NB4 (cell line): Measurements from ENCODE around the gene IRS2.

Experiments used
- DNase-seq: peaks from one replicate; pipeline ENCODE4 v3.0.0; 2010; ENCODE audit warnings: low read depth
- H3K4me3 ChIP-seq: one replicate; pipeline ENCODE4 v1.5.1; 2011; ENCODE audit warnings: mild to moderate bottlenecking, low read depth, low read length, moderate library complexity
- MYC ChIP-seq: IDR thresholded peaks from 2 replicates; pipeline ENCODE4 v1.6.1; 2011; ENCODE audit warnings: low read depth, low read length
- POLR2A ChIP-seq: IDR thresholded peaks from 2 replicates; pipeline ENCODE4 v1.6.1; 2011; ENCODE audit warnings: mild to moderate bottlenecking; ENCODE audit not compliant: insufficient read length; ENCODE audit errors: extremely low read depth
- TF ChIP-seq, protein P1 (sequence below): IDR thresholded peaks from one replicate; pipeline ENCODE4 v1.5.1; 2012; ENCODE audit warnings: low read depth, low read length
- TF ChIP-seq, protein P2 (sequence below): IDR thresholded peaks from 2 replicates; pipeline ENCODE4 v1.6.1; 2011; ENCODE audit warnings: low read depth, low read length

Gene IRS2

DNA sequence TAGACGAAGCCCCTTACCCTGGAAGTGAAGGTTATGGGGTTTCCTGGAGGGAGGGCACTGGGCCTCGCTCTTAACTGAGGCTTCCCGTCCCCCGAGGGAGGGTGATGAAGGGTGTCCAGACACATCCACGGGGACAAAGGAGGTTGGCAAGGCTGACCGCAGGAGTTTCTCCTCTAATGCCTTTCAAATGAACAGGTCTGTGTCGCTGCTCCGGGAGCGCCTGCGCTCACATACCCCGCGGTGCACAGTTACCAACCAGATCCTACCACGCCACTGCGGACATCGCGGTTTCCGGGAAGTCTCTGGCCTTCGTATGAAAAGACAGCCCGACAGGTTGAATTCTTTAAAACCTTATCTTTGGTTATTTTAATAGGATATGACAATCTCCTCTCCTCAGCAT is 41.3 kb downstream of the IRS2 start:
- TF ChIP-seq, protein P1, sequence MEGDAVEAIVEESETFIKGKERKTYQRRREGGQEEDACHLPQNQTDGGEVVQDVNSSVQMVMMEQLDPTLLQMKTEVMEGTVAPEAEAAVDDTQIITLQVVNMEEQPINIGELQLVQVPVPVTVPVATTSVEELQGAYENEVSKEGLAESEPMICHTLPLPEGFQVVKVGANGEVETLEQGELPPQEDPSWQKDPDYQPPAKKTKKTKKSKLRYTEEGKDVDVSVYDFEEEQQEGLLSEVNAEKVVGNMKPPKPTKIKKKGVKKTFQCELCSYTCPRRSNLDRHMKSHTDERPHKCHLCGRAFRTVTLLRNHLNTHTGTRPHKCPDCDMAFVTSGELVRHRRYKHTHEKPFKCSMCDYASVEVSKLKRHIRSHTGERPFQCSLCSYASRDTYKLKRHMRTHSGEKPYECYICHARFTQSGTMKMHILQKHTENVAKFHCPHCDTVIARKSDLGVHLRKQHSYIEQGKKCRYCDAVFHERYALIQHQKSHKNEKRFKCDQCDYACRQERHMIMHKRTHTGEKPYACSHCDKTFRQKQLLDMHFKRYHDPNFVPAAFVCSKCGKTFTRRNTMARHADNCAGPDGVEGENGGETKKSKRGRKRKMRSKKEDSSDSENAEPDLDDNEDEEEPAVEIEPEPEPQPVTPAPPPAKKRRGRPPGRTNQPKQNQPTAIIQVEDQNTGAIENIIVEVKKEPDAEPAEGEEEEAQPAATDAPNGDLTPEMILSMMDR = no peak
- TF ChIP-seq, protein P2, sequence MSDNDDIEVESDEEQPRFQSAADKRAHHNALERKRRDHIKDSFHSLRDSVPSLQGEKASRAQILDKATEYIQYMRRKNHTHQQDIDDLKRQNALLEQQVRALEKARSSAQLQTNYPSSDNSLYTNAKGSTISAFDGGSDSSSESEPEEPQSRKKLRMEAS = no peak
- TF ChIP-seq MYC (no peak), POLR2A (no peak)
- H3K4me3 ChIP-seq = no peak overlapping the region

DNA sequence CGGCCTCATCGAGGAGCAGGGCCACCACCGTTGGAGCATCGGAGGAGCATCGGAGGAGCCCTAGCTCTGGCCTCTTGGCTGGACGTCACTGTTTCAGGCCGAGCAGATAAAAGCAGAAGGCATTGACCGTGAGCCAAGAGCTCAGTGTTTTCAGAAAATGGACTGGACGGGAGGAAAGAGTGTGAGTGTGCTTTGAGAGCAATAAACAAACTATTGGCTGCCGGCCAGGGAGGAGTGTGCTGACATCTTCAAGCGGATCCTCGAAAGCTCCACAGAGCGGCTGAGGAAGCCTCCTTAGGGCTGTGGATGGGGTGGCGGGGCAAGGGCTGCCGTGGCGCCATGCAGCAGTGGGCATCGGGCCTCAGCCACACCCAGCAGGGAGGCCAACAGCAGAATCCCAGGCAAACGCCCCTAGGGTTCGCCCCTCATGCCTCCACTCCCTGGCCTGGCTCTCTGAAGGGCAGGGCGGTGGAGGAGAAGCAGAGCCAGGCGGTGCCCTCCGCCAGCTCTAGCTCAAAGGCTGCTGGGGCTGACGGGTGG is 41.8 kb downstream of the IRS2 start:
- TF ChIP-seq POLR2A (no peak), MYC (no peak)
- TF ChIP-seq, protein P1 = no peak
- TF ChIP-seq, protein P2 = no peak
- no peak for DNase-seq
- no peak overlapping the region for H3K4me3 ChIP-seq

More for the DNA sequence above, 41.3 kb downstream of the IRS2 start:
- no peak for DNase-seq

DNA sequence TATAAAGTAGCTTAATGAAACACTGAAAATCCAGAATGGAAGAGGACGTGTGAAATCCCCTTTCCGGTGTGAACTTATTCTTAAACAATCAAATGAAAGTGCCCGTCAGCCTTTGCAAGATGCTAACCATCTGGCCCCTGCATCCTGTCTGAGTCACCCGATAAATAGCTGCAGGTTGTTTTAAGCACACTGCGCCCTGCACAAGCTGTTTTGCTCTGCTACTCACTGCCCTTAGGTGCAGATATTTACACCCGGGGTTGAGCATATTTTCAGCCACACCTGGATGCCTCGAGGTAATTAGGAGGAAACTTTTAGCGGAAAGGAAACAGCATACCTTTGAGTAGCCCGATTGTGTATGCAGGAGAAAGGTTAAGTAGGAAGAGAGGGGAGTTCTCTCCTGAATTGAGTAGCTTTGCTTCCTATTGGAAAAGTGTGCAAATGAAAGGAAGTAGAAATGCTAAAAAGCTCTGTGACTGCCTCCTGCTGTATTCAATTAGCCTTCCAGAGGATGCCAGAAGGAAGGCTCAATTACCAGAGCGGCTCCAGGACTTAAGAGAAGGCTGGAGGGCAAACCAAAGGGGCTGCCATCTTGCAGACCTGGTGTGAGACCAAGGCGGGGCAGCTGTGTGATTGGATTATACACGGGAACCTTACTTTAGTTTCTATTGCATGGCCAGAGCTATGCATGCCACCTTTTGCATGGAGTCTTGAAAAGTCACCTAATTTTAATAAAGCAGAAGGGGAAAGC is 42.5 kb downstream of the IRS2 start:
- DNase-seq = peak; percentile 89
- TF ChIP-seq MYC = no peak; the same call in none of the 2 replicates
- TF ChIP-seq, protein P2 = no peak; the same call in 1 of the 2 replicates
- TF ChIP-seq POLR2A = no peak
- TF ChIP-seq, protein P1 = no peak
- H3K4me3 ChIP-seq = no peak overlapping the region

DNA sequence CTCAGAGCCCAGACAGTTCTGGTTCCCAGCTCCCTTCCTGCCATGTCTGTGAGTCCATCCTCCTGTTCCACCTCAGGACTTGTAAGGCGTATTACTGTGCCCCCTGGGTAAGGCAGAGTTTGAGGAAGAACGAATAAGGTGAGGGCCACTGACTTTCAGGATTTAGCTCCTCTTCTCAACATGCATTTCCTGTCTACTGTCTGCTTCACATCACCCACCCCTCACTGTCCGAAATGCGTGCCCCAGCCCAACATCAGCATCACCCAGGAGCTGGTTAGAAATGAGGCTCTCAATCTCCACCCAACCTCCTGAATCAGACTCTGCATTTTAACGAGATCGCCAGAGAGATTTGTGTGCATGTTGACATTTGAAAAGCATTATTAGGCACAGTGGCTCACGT is 44.4 kb downstream of the IRS2 start:
- no peak for DNase-seq
- TF ChIP-seq POLR2A (no peak), MYC (no peak)
- TF ChIP-seq, protein P1 = no peak
- TF ChIP-seq, protein P2 = no peak
- no peak overlapping the region for H3K4me3 ChIP-seq

DNA sequence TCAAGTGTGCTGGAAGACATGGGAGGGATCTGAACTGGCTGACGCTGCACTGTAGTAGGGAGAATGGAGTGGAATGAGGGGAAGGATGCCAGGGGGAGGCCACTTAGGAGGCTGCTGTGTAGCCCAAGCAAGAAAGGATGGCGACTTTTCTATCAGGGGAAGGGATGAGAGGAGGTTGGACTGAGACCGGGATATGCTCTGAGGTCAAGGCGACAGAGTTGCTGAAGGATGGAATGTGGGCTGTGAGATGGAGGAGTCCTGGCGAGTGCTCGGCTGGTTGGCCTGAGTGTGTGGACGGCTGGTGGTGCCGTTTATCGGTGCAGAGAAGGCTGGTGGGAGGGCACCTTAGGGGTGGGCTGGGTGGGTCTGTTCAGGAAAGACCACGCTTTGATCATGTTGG is 45.7 kb downstream of the IRS2 start:
- DNase-seq = no peak
- TF ChIP-seq POLR2A (no peak), MYC (no peak)
- TF ChIP-seq, protein P1 = no peak
- TF ChIP-seq, protein P2 = no peak
- H3K4me3 ChIP-seq = no peak overlapping the region

DNA sequence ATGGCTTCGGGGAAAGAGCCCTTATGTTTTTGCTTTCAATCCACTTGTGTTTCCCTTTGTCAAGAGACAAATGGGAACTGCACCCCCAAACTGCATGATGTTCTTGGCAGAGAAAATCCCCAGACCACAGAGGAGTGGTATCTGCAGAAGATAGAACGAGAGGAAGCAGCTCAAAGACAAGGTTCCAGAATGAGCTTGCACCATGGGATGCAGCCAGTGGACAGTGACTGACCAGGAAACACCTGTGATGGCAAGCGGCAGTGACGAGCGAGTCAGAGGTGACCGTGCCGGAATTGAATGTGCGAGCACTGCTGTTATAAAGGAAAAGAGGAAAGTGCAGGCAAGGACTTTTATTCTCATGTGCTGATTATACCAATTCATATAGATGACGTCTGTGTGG is 46.3 kb downstream of the IRS2 start:
- H3K4me3 ChIP-seq = no peak overlapping the region
- no peak for DNase-seq
- TF ChIP-seq, protein P2 = no peak
- TF ChIP-seq POLR2A (no peak), MYC (no peak)
- TF ChIP-seq, protein P1 = no peak
